Osteocyte (in vitro differentiated cells): ENCODE measurements around the gene IPPK. TPM values are rescaled to one million over a fixed set of nuclear protein-coding genes. Genes with fewer than 3 reads are reported as not detected.

Experiments used
- DNase-seq: peaks from one replicate; pipeline ENCODE4 v3.0.0; 2021; ENCODE audit warnings: mixed read lengths; ENCODE audit not compliant: unreplicated experiment; ENCODE audit errors: extremely low spot score
- H3K27ac Mint-ChIP-seq: one replicate; pipeline ENCODE4 v1.8.0; 2021; ENCODE audit warnings: mild to moderate bottlenecking, mixed read lengths; ENCODE audit not compliant: unreplicated experiment
- H3K27me3 Mint-ChIP-seq: one replicate; pipeline ENCODE4 v1.8.0; 2021; ENCODE audit warnings: mixed read lengths; ENCODE audit not compliant: unreplicated experiment
- H3K36me3 Mint-ChIP-seq: one replicate; pipeline ENCODE4 v1.8.0; 2021; ENCODE audit warnings: mixed read lengths; ENCODE audit not compliant: unreplicated experiment
- H3K4me1 Mint-ChIP-seq: one replicate; pipeline ENCODE4 v1.8.0; 2021; ENCODE audit warnings: mixed read lengths; ENCODE audit not compliant: unreplicated experiment
- H3K4me3 Mint-ChIP-seq: one replicate; pipeline ENCODE4 v1.8.0; 2021; ENCODE audit warnings: mild to moderate bottlenecking, moderate library complexity, mixed read lengths; ENCODE audit not compliant: unreplicated experiment
- H3K9me3 Mint-ChIP-seq: one replicate; pipeline ENCODE4 v1.8.0; 2021; ENCODE audit warnings: mixed read lengths; ENCODE audit not compliant: unreplicated experiment
- total RNA-seq: library from RNA; stranded (reverse); gene quantifications from 2 replicates; pipeline ENCODE4 v1.2.1, GENCODE V29; 2021
- TF ChIP-seq, protein P1 (sequence below): fragments of 200-600 bp; sonication (generic); IDR thresholded peaks from 2 replicates; pipeline ENCODE4 v1.5.0; 2021; ENCODE audit warnings: antibody characterized with exemption, mild to moderate bottlenecking, moderate library complexity

The IPPK gene
- total RNA-seq, 1 donor from 2014 or later = 6.4 TPM

DNA sequence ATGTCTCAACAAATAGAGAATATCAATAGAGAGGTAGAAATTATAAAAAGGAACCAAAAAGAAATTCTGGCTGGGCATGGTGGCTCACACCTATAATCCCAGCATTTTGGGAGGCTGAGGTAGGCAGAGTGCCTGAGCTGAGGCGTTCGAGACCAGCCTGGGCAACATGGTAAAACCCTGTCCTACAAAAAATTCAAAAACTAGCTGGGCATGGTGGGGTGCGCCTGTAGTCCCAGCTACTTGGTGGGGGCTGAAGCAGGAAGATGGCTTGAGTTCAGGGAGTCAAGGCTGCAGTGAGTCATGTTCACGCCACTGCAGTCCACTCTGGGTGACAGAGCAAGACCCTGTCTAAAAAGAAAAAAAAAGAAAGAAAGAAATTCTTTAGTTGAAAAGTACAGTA is 24.9 kb downstream of the IPPK start:
- peaks cover 53% of the 10 kb centered on the region for H3K36me3 Mint-ChIP-seq
- TF ChIP-seq, protein P1, sequence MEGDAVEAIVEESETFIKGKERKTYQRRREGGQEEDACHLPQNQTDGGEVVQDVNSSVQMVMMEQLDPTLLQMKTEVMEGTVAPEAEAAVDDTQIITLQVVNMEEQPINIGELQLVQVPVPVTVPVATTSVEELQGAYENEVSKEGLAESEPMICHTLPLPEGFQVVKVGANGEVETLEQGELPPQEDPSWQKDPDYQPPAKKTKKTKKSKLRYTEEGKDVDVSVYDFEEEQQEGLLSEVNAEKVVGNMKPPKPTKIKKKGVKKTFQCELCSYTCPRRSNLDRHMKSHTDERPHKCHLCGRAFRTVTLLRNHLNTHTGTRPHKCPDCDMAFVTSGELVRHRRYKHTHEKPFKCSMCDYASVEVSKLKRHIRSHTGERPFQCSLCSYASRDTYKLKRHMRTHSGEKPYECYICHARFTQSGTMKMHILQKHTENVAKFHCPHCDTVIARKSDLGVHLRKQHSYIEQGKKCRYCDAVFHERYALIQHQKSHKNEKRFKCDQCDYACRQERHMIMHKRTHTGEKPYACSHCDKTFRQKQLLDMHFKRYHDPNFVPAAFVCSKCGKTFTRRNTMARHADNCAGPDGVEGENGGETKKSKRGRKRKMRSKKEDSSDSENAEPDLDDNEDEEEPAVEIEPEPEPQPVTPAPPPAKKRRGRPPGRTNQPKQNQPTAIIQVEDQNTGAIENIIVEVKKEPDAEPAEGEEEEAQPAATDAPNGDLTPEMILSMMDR = no peak
- no peaks in the 10 kb centered on the region for H3K27me3 Mint-ChIP-seq
- DNase-seq = peak; percentile 46
- H3K27ac Mint-ChIP-seq = no peak overlapping the region
- no peaks in the 10 kb centered on the region for H3K4me1 Mint-ChIP-seq
- no peak overlapping the region for H3K4me3 Mint-ChIP-seq
- no peaks in the 10 kb centered on the region for H3K9me3 Mint-ChIP-seq

- Mint-ChIP-seq H3K4me3 (no peak overlapping the region), H3K4me1 (no peaks in the 10 kb centered on the region), H3K27me3 (no peaks in the 10 kb centered on the region), H3K27ac (no peak overlapping the region), H3K9me3 (no peaks in the 10 kb centered on the region), H3K36me3 (peaks cover 53% of the 10 kb centered on the region)
- TF ChIP-seq, protein P1 = no peak
- peak; percentile 57 for DNase-seq
Measured at GRCh38 chr9:92644278-92644677, 25.7 kb downstream of the IPPK start.

GRCh38 chr9:92642564-92642963 is 27.4 kb downstream of the IPPK start:
- H3K27ac Mint-ChIP-seq = no peak overlapping the region
- no peaks in the 10 kb centered on the region for H3K27me3 Mint-ChIP-seq
- H3K9me3 Mint-ChIP-seq = no peaks in the 10 kb centered on the region
- TF ChIP-seq, protein P1 = no peak
- peaks cover 53% of the 10 kb centered on the region for H3K36me3 Mint-ChIP-seq
- peak; percentile 63 for DNase-seq
- H3K4me1 Mint-ChIP-seq = peaks cover 2% of the 10 kb centered on the region
- no peak overlapping the region for H3K4me3 Mint-ChIP-seq

DNA sequence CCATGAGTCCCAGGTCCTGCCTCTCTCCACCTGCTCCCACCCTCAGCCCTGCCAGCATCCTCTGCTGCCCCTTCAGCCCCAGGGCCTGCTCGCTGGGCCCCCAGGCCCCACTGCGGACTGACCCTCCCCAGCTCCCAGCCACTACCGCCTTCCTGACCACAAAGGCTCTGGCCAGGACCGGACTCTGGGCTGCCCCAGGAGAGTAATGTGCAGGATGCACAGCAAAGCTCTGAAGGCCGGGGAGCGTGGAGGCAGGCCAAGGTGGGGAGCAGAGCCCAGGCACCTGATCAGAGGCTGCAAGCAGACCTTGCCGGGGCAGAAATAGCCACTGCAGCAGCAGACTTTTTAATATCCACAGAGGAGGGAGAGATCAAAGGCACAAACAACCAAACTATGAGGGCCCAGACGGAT is 27.9 kb downstream of the IPPK start:
- TF ChIP-seq, protein P1 = no peak
- Mint-ChIP-seq H3K4me1 (peaks cover 2% of the 10 kb centered on the region), H3K36me3 (peaks cover 51% of the 10 kb centered on the region), H3K9me3 (no peaks in the 10 kb centered on the region), H3K4me3 (no peak overlapping the region), H3K27ac (no peak overlapping the region), H3K27me3 (no peaks in the 10 kb centered on the region)
- peak; percentile 80 for DNase-seq

DNA sequence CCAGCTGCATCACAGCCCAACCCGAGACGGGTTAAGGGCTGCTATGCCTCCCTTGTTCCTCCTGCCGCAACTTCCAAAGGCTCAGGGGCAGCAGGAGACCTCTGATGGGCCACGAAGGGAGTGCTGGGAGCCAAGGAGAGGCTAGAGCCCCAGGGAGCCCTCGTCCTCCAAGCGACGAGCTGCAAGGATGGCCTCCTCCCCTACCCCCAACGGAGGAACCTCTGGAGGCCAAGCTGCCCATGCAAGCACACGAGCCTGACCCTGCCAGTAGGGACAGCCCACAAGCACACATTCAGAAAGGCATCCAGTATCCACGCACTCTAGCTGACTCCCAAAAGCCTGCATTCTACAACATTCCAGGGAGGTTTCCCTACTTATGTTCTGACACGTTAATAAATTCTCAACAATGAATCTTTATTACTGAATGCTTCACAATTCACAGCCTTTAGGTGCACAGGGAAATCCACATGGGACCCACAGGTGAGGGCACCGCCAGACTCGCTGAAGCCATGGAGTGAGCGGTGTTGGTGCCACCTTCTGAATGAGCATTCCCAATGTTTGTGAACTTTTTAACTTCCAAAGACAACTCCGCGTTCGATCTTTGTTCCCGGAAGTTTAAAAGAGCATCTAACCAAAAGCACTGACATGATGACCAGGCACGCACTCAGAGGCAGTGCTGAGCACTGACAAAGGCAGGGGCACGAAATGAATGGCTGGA is 28.7 kb downstream of the IPPK start:
- H3K27ac Mint-ChIP-seq = no peak overlapping the region
- H3K36me3 Mint-ChIP-seq = peaks cover 49% of the 10 kb centered on the region
- no peaks in the 10 kb centered on the region for H3K9me3 Mint-ChIP-seq
- no peaks in the 10 kb centered on the region for H3K27me3 Mint-ChIP-seq
- DNase-seq = peak; percentile 59
- H3K4me1 Mint-ChIP-seq = peaks cover 2% of the 10 kb centered on the region
- TF ChIP-seq, protein P1 = no peak
- H3K4me3 Mint-ChIP-seq = no peak overlapping the region
